Osteoblast (primary cell): ENCODE data around the gene OR1L1. TPM values are rescaled to one million over a fixed set of nuclear protein-coding genes. Genes with fewer than 3 reads are reported as not detected.

ENCODE experiments used
- DNase-seq: peaks from one replicate; pipeline ENCODE4 v3.0.0; 2011; ENCODE audit warnings: low spot score, mixed read lengths; ENCODE audit not compliant: insufficient read length; ENCODE audit errors: missing footprints
- H2AFZ ChIP-seq: 2 replicates; pipeline ENCODE4 v1.6.0; 2011; ENCODE audit warnings: mild to moderate bottlenecking, low read length
- H3K27ac ChIP-seq: 2 replicates; pipeline ENCODE4 v1.5.1; 2011; ENCODE audit warnings: mild to moderate bottlenecking, low read depth, low read length, moderate library complexity
- H3K27me3 ChIP-seq: 2 replicates; pipeline ENCODE4 v1.6.0; 2012; ENCODE audit warnings: mild to moderate bottlenecking, control low read depth, inconsistent platforms, low read length, moderate library complexity; ENCODE audit not compliant: insufficient read depth
- H3K36me3 ChIP-seq: 2 replicates; pipeline ENCODE4 v1.5.1; 2011; ENCODE audit warnings: mild to moderate bottlenecking, low read length, control low read depth, moderate library complexity; ENCODE audit not compliant: insufficient read depth
- H3K4me1 ChIP-seq: 2 replicates; pipeline ENCODE4 v1.5.1; 2011; ENCODE audit warnings: mild to moderate bottlenecking, low read length, control low read depth, moderate library complexity; ENCODE audit not compliant: insufficient read depth
- H3K4me2 ChIP-seq: 2 replicates; pipeline ENCODE4 v1.6.0; 2011; ENCODE audit warnings: mild to moderate bottlenecking, low read length; ENCODE audit not compliant: insufficient read depth
- H3K4me3 ChIP-seq: fragments of 200-600 bp; sonication (generic); 3 replicates; pipeline ENCODE4 v1.5.1; 2012; ENCODE audit warnings: mild to moderate bottlenecking, low read length, inconsistent platforms; ENCODE audit not compliant: insufficient read depth
- H3K79me2 ChIP-seq: 2 replicates; pipeline ENCODE4 v1.6.0; 2012; ENCODE audit warnings: mild to moderate bottlenecking, low read length, control low read depth, inconsistent platforms; ENCODE audit not compliant: insufficient read depth
- H3K9me3 ChIP-seq: 2 replicates; pipeline ENCODE4 v1.5.1; 2011; ENCODE audit warnings: low read depth, low read length, control low read depth
- H4K20me1 ChIP-seq: 2 replicates; pipeline ENCODE4 v1.6.0; 2012; ENCODE audit warnings: mild to moderate bottlenecking, low read length, control low read depth; ENCODE audit not compliant: insufficient read depth
- total RNA-seq: library from RNA; depleted of rRNA; stranded (reverse); fragments of >200 nt; gene quantifications from 2 replicates; pipeline ENCODE4 v1.2.3, GENCODE V29; 2012
- TF ChIP-seq, protein P1 (sequence below): IDR thresholded peaks from 2 replicates; pipeline ENCODE4 v1.5.1; 2011; ENCODE audit warnings: mild to moderate bottlenecking, low read depth, low read length, moderate library complexity; ENCODE audit errors: extremely low read depth

Gene OR1L1
- total RNA-seq, 1 donor = not detected

DNA sequence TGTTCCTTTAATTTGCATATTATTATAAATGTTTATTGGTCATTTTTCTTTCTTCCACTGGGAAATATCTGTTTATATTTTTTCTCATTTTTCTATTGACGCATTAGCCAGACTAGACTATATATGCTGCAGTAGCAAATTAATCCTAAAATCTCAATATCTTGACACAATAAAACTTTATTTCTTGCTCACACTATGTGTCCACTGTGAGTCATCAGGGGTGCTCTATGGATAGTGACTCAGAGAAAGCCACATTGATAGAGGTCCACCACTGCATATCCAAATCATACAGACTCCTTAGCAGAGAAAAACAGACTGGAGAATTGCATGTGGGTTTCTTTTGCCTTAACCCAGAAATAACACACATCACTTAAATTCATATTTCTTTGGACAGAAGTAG, 34.2 kb downstream of the OR1L1 start:
- H3K27ac ChIP-seq = no peak overlapping the region
- TF ChIP-seq, protein P1, sequence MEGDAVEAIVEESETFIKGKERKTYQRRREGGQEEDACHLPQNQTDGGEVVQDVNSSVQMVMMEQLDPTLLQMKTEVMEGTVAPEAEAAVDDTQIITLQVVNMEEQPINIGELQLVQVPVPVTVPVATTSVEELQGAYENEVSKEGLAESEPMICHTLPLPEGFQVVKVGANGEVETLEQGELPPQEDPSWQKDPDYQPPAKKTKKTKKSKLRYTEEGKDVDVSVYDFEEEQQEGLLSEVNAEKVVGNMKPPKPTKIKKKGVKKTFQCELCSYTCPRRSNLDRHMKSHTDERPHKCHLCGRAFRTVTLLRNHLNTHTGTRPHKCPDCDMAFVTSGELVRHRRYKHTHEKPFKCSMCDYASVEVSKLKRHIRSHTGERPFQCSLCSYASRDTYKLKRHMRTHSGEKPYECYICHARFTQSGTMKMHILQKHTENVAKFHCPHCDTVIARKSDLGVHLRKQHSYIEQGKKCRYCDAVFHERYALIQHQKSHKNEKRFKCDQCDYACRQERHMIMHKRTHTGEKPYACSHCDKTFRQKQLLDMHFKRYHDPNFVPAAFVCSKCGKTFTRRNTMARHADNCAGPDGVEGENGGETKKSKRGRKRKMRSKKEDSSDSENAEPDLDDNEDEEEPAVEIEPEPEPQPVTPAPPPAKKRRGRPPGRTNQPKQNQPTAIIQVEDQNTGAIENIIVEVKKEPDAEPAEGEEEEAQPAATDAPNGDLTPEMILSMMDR = no peak
- no peaks in the 10 kb centered on the region for H3K36me3 ChIP-seq
- H3K4me3 ChIP-seq = no peak overlapping the region
- H3K4me2 ChIP-seq = no peak overlapping the region
- no peaks in the 10 kb centered on the region for H4K20me1 ChIP-seq
- DNase-seq = no peak
- no peaks in the 10 kb centered on the region for H3K79me2 ChIP-seq
- no peaks in the 10 kb centered on the region for H3K27me3 ChIP-seq
- no peaks in the 10 kb centered on the region for H3K4me1 ChIP-seq
- H2AFZ ChIP-seq = no peak overlapping the region
- no peaks in the 10 kb centered on the region for H3K9me3 ChIP-seq

Other genes starting within 250 kb of the OR1L1 start
- gene OR1J1, start 183.8 kb upstream of the OR1L1 start, total RNA-seq = not detected in 2 replicates
- gene OR1J2, start 150.9 kb upstream of the OR1L1 start, total RNA-seq = 0.29 TPM in 1 of 2 replicates, not detected in the other
- not detected in 2 replicates for gene OR1J4, start 142.6 kb upstream of the OR1L1 start, total RNA-seq
- gene OR1N1, start 134.4 kb upstream of the OR1L1 start, total RNA-seq = not detected in 2 replicates
- gene OR1N2, start 108.6 kb upstream of the OR1L1 start, total RNA-seq = under 0.01 TPM in 1 of 2 replicates, not detected in the other
- under 0.01 TPM in 1 of 2 replicates, not detected in the other for gene OR1L8, start 78.3 kb upstream of the OR1L1 start, total RNA-seq
- gene OR1Q1, start 47.0 kb upstream of the OR1L1 start, total RNA-seq = under 0.01 TPM in 1 of 2 replicates, not detected in the other
- not detected in 2 replicates for gene OR1B1, start 4.1 kb upstream of the OR1L1 start, total RNA-seq
- gene OR1L3, start 13.4 kb downstream of the OR1L1 start, total RNA-seq = not detected in 2 replicates
- not detected in 2 replicates for gene OR1L4, start 62.3 kb downstream of the OR1L1 start, total RNA-seq
- gene OR1L6, start 80.6 kb downstream of the OR1L1 start, total RNA-seq = not detected in 2 replicates
- gene OR5C1, start 127.2 kb downstream of the OR1L1 start, total RNA-seq = not detected in 2 replicates
- gene OR1K1, start 138.4 kb downstream of the OR1L1 start, total RNA-seq = not detected in 2 replicates
- 31.8 and 37.3 TPM in 2 replicates for gene PDCL, start 166.9 kb downstream of the OR1L1 start, total RNA-seq
- 49.2 and 52.5 TPM in 2 replicates for gene RC3H2, start 243.6 kb downstream of the OR1L1 start, total RNA-seq